Measurements from ENCODE around the gene RECK. TPM values are rescaled to one million over a fixed set of nuclear protein-coding genes. Genes with fewer than 3 reads are reported as not detected.
"Not testable (repeated sequence)": the region's sequence is repeated elsewhere in the genome, so short reads cannot be mapped to it uniquely, and the experiment has no call there.

Gene RECK
- total RNA-seq, 1 donor from 2014 or later = 48.2 TPM

DNA sequence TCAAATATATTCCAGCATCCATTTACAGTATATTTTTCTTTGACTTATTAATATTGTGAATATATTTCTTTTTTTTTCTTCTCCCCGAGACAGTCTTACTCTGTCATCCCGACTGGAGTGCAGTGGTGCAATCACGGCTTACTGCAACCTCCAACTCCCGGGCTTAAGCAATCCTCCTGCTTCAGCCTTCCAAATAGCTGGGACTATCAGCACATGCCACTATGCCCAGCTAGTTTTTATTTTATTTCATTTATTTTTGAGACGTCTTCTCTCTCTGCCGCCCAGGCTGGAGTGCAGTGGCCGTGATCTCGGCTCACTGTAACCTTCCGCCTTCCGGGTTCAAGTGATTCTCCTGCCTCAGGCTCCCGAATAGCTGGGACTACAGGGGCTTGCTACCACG is 92.4 kb downstream of the RECK start:
- no peak for DNase-seq (ENCODE audit: low spot score)
- Mint-ChIP-seq H3K4me3 (ENCODE audit: unreplicated experiment) (no peak overlapping the region), H3K36me3 (ENCODE audit: low read depth, unreplicated experiment) (no peaks in the 10 kb centered on the region), H3K9me3 (ENCODE audit: unreplicated experiment) (no peaks in the 10 kb centered on the region), H3K27ac (ENCODE audit: unreplicated experiment) (no peak overlapping the region), H3K4me1 (ENCODE audit: unreplicated experiment) (no peaks in the 10 kb centered on the region), H3K27me3 (ENCODE audit: unreplicated experiment) (peaks cover 2% of the 10 kb centered on the region)
- no peak for TF ChIP-seq CTCF (IDR thresholded peaks at IDR 0.05; ENCODE audit: unreplicated experiment)

GRCh38 chr9:36131666-36132065 is 95.0 kb downstream of the RECK start:
- H3K9me3 Mint-ChIP-seq (ENCODE audit: unreplicated experiment); DNase-seq (ENCODE audit: low spot score); H3K27ac Mint-ChIP-seq (ENCODE audit: unreplicated experiment); H3K36me3 Mint-ChIP-seq (ENCODE audit: low read depth, unreplicated experiment); H3K27me3 Mint-ChIP-seq (ENCODE audit: unreplicated experiment); H3K4me3 Mint-ChIP-seq (ENCODE audit: unreplicated experiment); H3K4me1 Mint-ChIP-seq (ENCODE audit: unreplicated experiment): not testable (repeated sequence)

DNA sequence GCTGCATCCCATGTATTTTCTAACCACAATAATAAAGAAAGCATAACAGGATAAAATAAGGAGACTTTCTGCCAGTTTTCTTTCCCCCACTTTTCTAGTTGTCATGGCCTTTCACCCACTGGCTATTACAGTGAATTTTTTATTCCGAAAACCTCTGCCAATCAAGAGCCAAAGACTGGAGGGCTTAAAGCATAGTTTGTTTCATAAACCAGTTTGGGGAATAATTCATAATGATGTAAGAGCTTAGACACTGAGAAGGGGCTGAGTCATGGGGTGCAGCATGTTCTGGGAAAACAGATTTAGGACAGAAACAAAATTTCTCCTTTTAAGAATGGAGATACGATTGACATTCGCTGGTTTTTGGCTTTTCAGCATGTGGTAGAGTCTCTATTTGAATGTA is 95.4 kb downstream of the RECK start:
- H3K4me3 Mint-ChIP-seq (ENCODE audit: unreplicated experiment) = no peak overlapping the region
- H3K36me3 Mint-ChIP-seq (ENCODE audit: low read depth, unreplicated experiment) = peaks cover under 1% of the 10 kb centered on the region
- H3K27ac Mint-ChIP-seq (ENCODE audit: unreplicated experiment) = no peak overlapping the region
- no peak for DNase-seq (ENCODE audit: low spot score)
- no peaks in the 10 kb centered on the region for H3K9me3 Mint-ChIP-seq (ENCODE audit: unreplicated experiment)
- peaks cover 9% of the 10 kb centered on the region for H3K27me3 Mint-ChIP-seq (ENCODE audit: unreplicated experiment)
- peaks cover under 1% of the 10 kb centered on the region for H3K4me1 Mint-ChIP-seq (ENCODE audit: unreplicated experiment)
- no peak for TF ChIP-seq CTCF (IDR thresholded peaks at IDR 0.05; ENCODE audit: unreplicated experiment)

DNA sequence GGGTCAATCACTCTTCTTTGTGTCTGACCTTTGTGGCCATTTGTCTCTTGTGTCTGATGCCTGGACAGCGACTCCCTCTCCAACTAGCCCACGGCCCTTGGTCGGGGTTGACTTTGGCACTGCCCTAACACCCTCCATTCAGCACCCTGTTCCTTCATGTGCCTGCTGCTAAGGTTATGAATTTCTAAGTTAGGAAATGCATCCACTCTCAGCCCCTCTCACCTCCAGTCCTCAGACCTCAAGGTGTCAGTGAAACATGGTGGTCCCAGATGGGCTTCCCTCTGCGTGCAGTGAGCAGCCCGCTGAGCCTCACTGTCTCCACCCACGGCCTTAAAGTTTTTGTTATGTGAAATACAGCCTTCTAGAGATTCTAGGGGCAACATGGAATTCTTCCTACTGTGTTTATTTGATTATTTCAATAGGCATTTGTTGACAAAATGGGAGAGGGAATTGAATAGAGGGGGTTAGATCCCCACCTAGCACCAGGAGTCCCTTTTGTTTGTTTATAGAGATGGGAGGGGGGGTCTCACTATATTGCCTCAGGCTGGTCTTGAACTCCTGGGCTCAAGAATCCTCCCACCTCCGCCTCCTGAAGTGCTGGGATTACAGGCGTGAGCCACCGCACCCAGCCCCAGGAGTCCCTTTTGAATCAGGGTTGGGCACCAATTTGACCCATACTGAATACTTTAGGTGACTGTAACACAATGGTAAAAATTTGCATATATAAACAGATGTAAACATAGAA is 98.2 kb downstream of the RECK start:
- H3K9me3 Mint-ChIP-seq (ENCODE audit: unreplicated experiment) = no peaks in the 10 kb centered on the region

GRCh38 chr9:36135741-36136271 is 99.1 kb downstream of the RECK start:
- peaks cover 20% of the 10 kb centered on the region for H3K27me3 Mint-ChIP-seq (ENCODE audit: unreplicated experiment)
- no peaks in the 10 kb centered on the region for H3K9me3 Mint-ChIP-seq (ENCODE audit: unreplicated experiment)
- peaks cover 7% of the 10 kb centered on the region for H3K4me1 Mint-ChIP-seq (ENCODE audit: unreplicated experiment)
- DNase-seq (ENCODE audit: low spot score) = no peak
- TF ChIP-seq CTCF (IDR thresholded peaks at IDR 0.05; ENCODE audit: unreplicated experiment) = no peak
- no peak overlapping the region for H3K27ac Mint-ChIP-seq (ENCODE audit: unreplicated experiment)
- peak overlapping the region; percentile 84 for H3K4me3 Mint-ChIP-seq (ENCODE audit: unreplicated experiment)
- H3K36me3 Mint-ChIP-seq (ENCODE audit: low read depth, unreplicated experiment) = peaks cover 3% of the 10 kb centered on the region

More for the DNA sequence above, 98.2 kb downstream of the RECK start:
- no peak for DNase-seq (ENCODE audit: low spot score)
- Mint-ChIP-seq H3K4me3 (ENCODE audit: unreplicated experiment) (peak overlapping the region; percentile 84), H3K27me3 (ENCODE audit: unreplicated experiment) (peaks cover 20% of the 10 kb centered on the region), H3K4me1 (ENCODE audit: unreplicated experiment) (peaks cover 7% of the 10 kb centered on the region), H3K27ac (ENCODE audit: unreplicated experiment) (no peak overlapping the region), H3K36me3 (ENCODE audit: low read depth, unreplicated experiment) (peaks cover 3% of the 10 kb centered on the region)
- TF ChIP-seq CTCF (IDR thresholded peaks at IDR 0.05; ENCODE audit: unreplicated experiment) = no peak

All from endothelial cell (in vitro differentiated cells).